DOHH2 (cell line): ENCODE results near the gene GNAO1.

ENCODE experiments used
- CTCF ChIP-seq: fragments of 200-600 bp; sonication (generic); IDR thresholded peaks from one replicate; pipeline ENCODE4 v1.5.1; 2014; ENCODE audit warnings: antibody characterized with exemption, mild to moderate bottlenecking, low read depth, low read length; ENCODE audit not compliant: poor library complexity, severe bottlenecking
- EZH2phosphoT487 ChIP-seq: fragments of 200-600 bp; sonication (generic); IDR thresholded peaks from 2 replicates; pipeline ENCODE4 v1.6.1; 2017; ENCODE audit warnings: borderline replicate concordance, mild to moderate bottlenecking, antibody characterized with exemption, low read length, moderate library complexity, mixed read lengths

- TF ChIP-seq CTCF (no peak), EZH2phosphoT487 (no peak)
Measured at GRCh38 chr16:56353054-56353921, 162.0 kb downstream of the GNAO1 start.
